Naive thymus-derived CD4-positive, alpha-beta T cell (primary cell): ENCODE measurements around the gene MIEF2. TPM values are rescaled to one million over a fixed set of nuclear protein-coding genes. Genes with fewer than 3 reads are reported as not detected.
A peak's percentile ranks its signal among the peaks of the same experiment; 100 is the strongest.

Experiments
- ATAC-seq: fragments of 150-1000 bp; cut with Tn5 transposase; 2 replicates; pipeline ENCODE4 v1.10.0; 2021; ENCODE audit warnings: mild to moderate bottlenecking, moderate library complexity
- CTCF ChIA-PET: fragments of 350-600 bp; sonication (Branson Sonifier 250); formaldehyde crosslinking; loops from one replicate; lab custom pipeline; 2021; ENCODE audit warnings: antibody characterized with exemption; lab: Charles Lee
- POLR2A ChIA-PET: fragments of 350-600 bp; sonication (Branson Sonifier 250); formaldehyde crosslinking; loops from one replicate; lab custom pipeline; 2021; ENCODE audit warnings: antibody characterized with exemption, inconsistent platforms; lab: Charles Lee
- DNase-seq, 9 donors: peaks; one replicate each; pipeline versions ENCODE4 v3.0.0 to v3.0.0-alpha.2; 2020 to 2022; ENCODE audit warnings: mixed read lengths in 1 of 9
- H3K27ac ChIP-seq: one replicate; pipeline ENCODE4 v1.7.0; 2013; ENCODE audit warnings: mild to moderate bottlenecking, low read depth, low read length, moderate library complexity
- H3K27me3 ChIP-seq, 2 donors: one replicate each; pipeline ENCODE4 v1.7.0; 2013; ENCODE audit warnings: low read length in 2 of 2, mild to moderate bottlenecking in 2 of 2, moderate library complexity in 2 of 2; ENCODE audit not compliant: control insufficient read depth in 2 of 2, insufficient read depth in 2 of 2
- H3K36me3 ChIP-seq, 3 experiments: 1 replicate in 2 of 3; 2 replicates in 1 of 3; pipeline ENCODE4 v1.7.0; 2013; ENCODE audit warnings: low read length in 3 of 3, mild to moderate bottlenecking in 3 of 3, moderate library complexity in 1 of 3; ENCODE audit not compliant: insufficient read depth in 3 of 3, control insufficient read depth in 2 of 3
- H3K4me1 ChIP-seq, 2 donors: one replicate each; pipeline ENCODE4 v1.7.0; 2013; ENCODE audit warnings: low read length in 2 of 2, mild to moderate bottlenecking in 2 of 2, moderate library complexity in 1 of 2; ENCODE audit not compliant: control insufficient read depth in 2 of 2, insufficient read depth in 2 of 2
- H3K4me3 ChIP-seq: 2 replicates; pipeline ENCODE4 v1.7.0; 2013; ENCODE audit warnings: mild to moderate bottlenecking, low read length
- H3K9me3 ChIP-seq, 3 experiments: 1 replicate in 2 of 3; 2 replicates in 1 of 3; pipeline ENCODE4 v1.7.0; 2013; ENCODE audit warnings: low read length in 3 of 3; ENCODE audit not compliant: control insufficient read depth in 2 of 3
- H3K27ac Mint-ChIP-seq, 9 donors: one replicate each; pipeline ENCODE4 v1.8.0; 2020 to 2022; ENCODE audit warnings: mixed read lengths in 9 of 9, mild to moderate bottlenecking in 8 of 9, moderate library complexity in 5 of 9, inconsistent platforms in 2 of 9
- H3K27me3 Mint-ChIP-seq, 5 donors: one replicate each; pipeline ENCODE4 v1.8.0; 2021 to 2022; ENCODE audit warnings: mixed read lengths in 5 of 5, mild to moderate bottlenecking in 1 of 5
- H3K36me3 Mint-ChIP-seq, 5 donors: one replicate each; pipeline ENCODE4 v1.8.0; 2020 to 2022; ENCODE audit warnings: mixed read lengths in 5 of 5, mild to moderate bottlenecking in 3 of 5, inconsistent platforms in 1 of 5
- H3K4me1 Mint-ChIP-seq, 7 donors: one replicate each; pipeline ENCODE4 v1.8.0; 2020 to 2022; ENCODE audit warnings: mixed read lengths in 7 of 7, mild to moderate bottlenecking in 3 of 7, inconsistent platforms in 1 of 7
- H3K4me3 Mint-ChIP-seq, 10 donors: one replicate each; pipeline ENCODE4 v1.8.0; 2020 to 2022; ENCODE audit warnings: mild to moderate bottlenecking in 10 of 10, mixed read lengths in 10 of 10, moderate library complexity in 6 of 10, inconsistent platforms in 2 of 10
- H3K9me3 Mint-ChIP-seq, 11 donors: one replicate each; pipeline ENCODE4 v1.8.0; 2020 to 2022; ENCODE audit warnings: mixed read lengths in 11 of 11, mild to moderate bottlenecking in 4 of 11, inconsistent platforms in 1 of 11, moderate library complexity in 1 of 11
- intact Hi-C, 2 donors: fragments of 100-400 bp; cut with micrococcal nuclease; formaldehyde crosslinking; loops; one replicate each; pipeline ENCODE4 v1.15.1; 2023
- polyA plus RNA-seq, 2 donors: library from polyadenylated mRNA; unstranded; fragments of 300-500 nt; fragmentation: Illumina TruSeq; gene quantifications; one replicate each; pipeline ENCODE4 v1.2.3, GENCODE V29; 2021
- total RNA-seq, 6 experiments: library from RNA in 5 of 6; stranded (reverse) in 5 of 6; gene quantifications; 1 replicate in 5 of 6; 2 replicates in 1 of 6; pipeline ENCODE4 v1.2.3 and lab custom pipeline; 2021 to 2026

Gene MIEF2
- total and polyA plus RNA-seq, 7 experiments from 2014 or later = 6.5 to 22.5 (median 15.1) TPM

GRCh38 chr17:18227635-18228034, 32.8 kb upstream of the MIEF2 start:
- H3K4me3 Mint-ChIP-seq = peak overlapping the region in 5 of 10 donors; percentile 7 to 73 (median 25)
- Histone ChIP-seq H3K4me3 (no peak overlapping the region), H3K27ac (no peak overlapping the region), H3K9me3 (no peaks in the 10 kb centered on the region), H3K36me3 (peaks cover 0 to 9% (median 0%) of the 10 kb centered on the region in 3 experiments), H3K4me1 (peaks cover 7 to 13% of the 10 kb centered on the region in 2 donors), H3K27me3 (no peaks in the 10 kb centered on the region)
- H3K27me3 Mint-ChIP-seq = no peaks in the 10 kb centered on the region
- peaks cover 24 to 30% (median 27%) of the 10 kb centered on the region in 7 donors for H3K4me1 Mint-ChIP-seq
- intact Hi-C loops = no loop called here
- CTCF ChIA-PET = interaction anchor here (0.7 kb wide), 1 partner anchor 36 kb away, joined by 5 read pairs; no protein-coding TSS in a partner anchor
- no peaks in the 10 kb centered on the region for H3K36me3 Mint-ChIP-seq
- H3K9me3 Mint-ChIP-seq = peaks cover 0 to 4% (median 0%) of the 10 kb centered on the region in 11 donors
- peak overlapping the region in 3 of 9 donors; percentile 12 to 48 (median 45) for H3K27ac Mint-ChIP-seq
- POLR2A ChIA-PET = no interaction called here
- DNase-seq (no peak), ATAC-seq (no peak)

- H3K27me3 ChIP-seq = no peaks in the 10 kb centered on the region
- Mint-ChIP-seq H3K27ac (peak overlapping the region in 2 of 9 donors; percentile 45 to 84), H3K9me3 (peaks cover 0 to 4% (median 0%) of the 10 kb centered on the region in 11 donors), H3K36me3 (no peaks in the 10 kb centered on the region), H3K27me3 (no peaks in the 10 kb centered on the region), H3K4me1 (peaks cover 24 to 30% (median 27%) of the 10 kb centered on the region in 7 donors), H3K4me3 (peak overlapping the region in 2 of 10 donors; percentile 26 to 73)
- no peaks in the 10 kb centered on the region for H3K9me3 ChIP-seq
- H3K4me1 ChIP-seq = peaks cover 7 to 13% of the 10 kb centered on the region in 2 donors
- no peak overlapping the region for H3K4me3 ChIP-seq
- POLR2A ChIA-PET = no interaction called here
- peaks cover 0 to 15% (median 0%) of the 10 kb centered on the region in 3 experiments for H3K36me3 ChIP-seq
- CTCF ChIA-PET = no interaction called here
- no peak overlapping the region for H3K27ac ChIP-seq
- DNase-seq (no peak), ATAC-seq (no peak)
- intact Hi-C loops = no loop called here
Observed at GRCh38 chr17:18228176-18228682, 32.2 kb upstream of the MIEF2 start.

DNA sequence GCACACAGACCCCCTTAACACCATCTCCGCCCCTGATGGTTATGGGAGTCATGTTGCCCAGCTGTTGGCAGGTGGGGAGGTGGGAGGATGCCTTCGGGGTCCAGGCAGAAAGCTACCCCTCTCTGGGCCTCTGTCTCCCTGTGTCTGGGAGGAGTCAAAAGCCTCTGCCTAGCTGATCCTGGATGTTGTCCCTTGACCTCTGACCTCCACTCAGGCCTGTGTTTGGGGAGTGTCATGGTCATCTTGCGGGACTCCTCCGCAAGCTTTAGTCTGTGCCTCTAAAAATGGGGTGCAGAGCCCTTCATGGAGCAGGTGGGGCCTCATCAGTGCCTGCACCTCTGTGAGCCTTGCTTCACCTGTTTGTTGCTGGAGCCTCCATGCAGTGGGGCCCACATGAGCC, 31.2 kb upstream of the MIEF2 start:
- peaks cover 24 to 30% (median 27%) of the 10 kb centered on the region in 7 donors for H3K4me1 Mint-ChIP-seq
- H3K27me3 Mint-ChIP-seq = no peaks in the 10 kb centered on the region
- peak overlapping the region in 1 of 9 donors; percentile 41 for H3K27ac Mint-ChIP-seq
- Histone ChIP-seq H3K36me3 (peaks cover 0 to 26% (median 3%) of the 10 kb centered on the region in 3 experiments), H3K27me3 (no peaks in the 10 kb centered on the region), H3K9me3 (no peaks in the 10 kb centered on the region), H3K4me1 (peaks cover 7 to 13% of the 10 kb centered on the region in 2 donors), H3K27ac (no peak overlapping the region), H3K4me3 (no peak overlapping the region)
- POLR2A ChIA-PET = no interaction called here
- H3K36me3 Mint-ChIP-seq = no peaks in the 10 kb centered on the region
- peak overlapping the region in 1 of 10 donors; percentile 41 for H3K4me3 Mint-ChIP-seq
- CTCF ChIA-PET = interaction anchor here (0.6 kb wide), 1 partner anchor 139 kb away, joined by 3 read pairs; no protein-coding TSS in a partner anchor
- peaks cover 0 to 4% (median 0%) of the 10 kb centered on the region in 11 donors for H3K9me3 Mint-ChIP-seq
- intact Hi-C loops = no loop called here
- no peak for DNase-seq
- no peak for ATAC-seq

GRCh38 chr17:18229771-18230170, 30.7 kb upstream of the MIEF2 start:
- ChIA-PET POLR2A (no interaction called here), CTCF (no interaction called here)
- H3K36me3 ChIP-seq = peaks cover 0 to 31% (median 3%) of the 10 kb centered on the region in 3 experiments
- intact Hi-C loops = no loop called here
- H3K9me3 ChIP-seq = no peaks in the 10 kb centered on the region
- no peaks in the 10 kb centered on the region for H3K27me3 Mint-ChIP-seq
- no peak for ATAC-seq
- peaks cover 24 to 30% (median 27%) of the 10 kb centered on the region in 7 donors for H3K4me1 Mint-ChIP-seq
- H3K4me1 ChIP-seq = peaks cover 7 to 13% of the 10 kb centered on the region in 2 donors
- no peak overlapping the region for H3K27ac Mint-ChIP-seq
- no peaks in the 10 kb centered on the region for H3K27me3 ChIP-seq
- no peak overlapping the region for H3K4me3 Mint-ChIP-seq
- H3K36me3 Mint-ChIP-seq = peaks cover 0 to 3% (median 0%) of the 10 kb centered on the region in 5 donors
- H3K4me3 ChIP-seq = no peak overlapping the region
- DNase-seq = no peak
- H3K27ac ChIP-seq = no peak overlapping the region
- H3K9me3 Mint-ChIP-seq = peaks cover 0 to 4% (median 0%) of the 10 kb centered on the region in 11 donors

- H3K4me1 ChIP-seq = peaks cover 4 to 9% of the 10 kb centered on the region in 2 donors
- H3K9me3 Mint-ChIP-seq = peaks cover 0 to 4% (median 0%) of the 10 kb centered on the region in 11 donors
- DNase-seq (no peak), ATAC-seq (no peak)
- no peaks in the 10 kb centered on the region for H3K27me3 Mint-ChIP-seq
- no peaks in the 10 kb centered on the region for H3K9me3 ChIP-seq
- peaks cover 23 to 30% (median 25%) of the 10 kb centered on the region in 7 donors for H3K4me1 Mint-ChIP-seq
- CTCF ChIA-PET = no interaction called here
- H3K27ac Mint-ChIP-seq = no peak overlapping the region
- intact Hi-C loops = no loop called here
- H3K36me3 Mint-ChIP-seq = peaks cover 0 to 5% (median 0%) of the 10 kb centered on the region in 5 donors
- POLR2A ChIA-PET = no interaction called here
- no peaks in the 10 kb centered on the region for H3K27me3 ChIP-seq
- peaks cover 0 to 38% (median 3%) of the 10 kb centered on the region in 3 experiments for H3K36me3 ChIP-seq
- H3K4me3 Mint-ChIP-seq = no peak overlapping the region
- no peak overlapping the region for H3K27ac ChIP-seq
- H3K4me3 ChIP-seq = no peak overlapping the region
Observed at GRCh38 chr17:18230288-18231141, 29.9 kb upstream of the MIEF2 start.

DNA sequence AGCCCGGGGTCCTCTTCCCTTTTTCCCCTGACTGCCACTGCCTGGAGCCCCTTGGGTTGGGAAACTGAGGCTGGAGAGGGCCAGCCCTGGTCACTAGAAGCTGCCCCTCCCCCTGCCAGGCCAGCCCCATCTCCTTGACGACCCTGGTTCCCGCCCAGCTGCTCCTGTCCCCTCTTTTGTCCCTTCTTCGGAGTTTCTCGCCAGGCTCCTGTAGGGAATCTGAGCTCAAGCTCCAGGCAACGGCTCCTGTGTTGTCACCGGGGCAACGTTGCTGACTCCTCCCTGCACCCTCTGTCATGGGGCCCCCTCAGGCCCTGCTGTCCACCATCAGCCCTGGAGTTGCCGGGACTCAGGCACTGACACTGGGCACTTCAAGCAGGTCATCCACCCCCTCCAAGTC, 29.3 kb upstream of the MIEF2 start:
- DNase-seq (no peak), ATAC-seq (no peak)
- Histone ChIP-seq H3K4me1 (peaks cover 2 to 6% of the 10 kb centered on the region in 2 donors), H3K9me3 (no peaks in the 10 kb centered on the region), H3K27me3 (no peaks in the 10 kb centered on the region), H3K4me3 (no peak overlapping the region), H3K36me3 (peaks cover 0 to 45% (median 3%) of the 10 kb centered on the region in 3 experiments), H3K27ac (no peak overlapping the region)
- intact Hi-C loops = no loop called here
- Mint-ChIP-seq H3K27ac (no peak overlapping the region), H3K27me3 (no peaks in the 10 kb centered on the region), H3K4me3 (no peak overlapping the region), H3K9me3 (no peaks in the 10 kb centered on the region), H3K36me3 (peaks cover 0 to 7% (median 0%) of the 10 kb centered on the region in 5 donors), H3K4me1 (peaks cover 21 to 26% (median 23%) of the 10 kb centered on the region in 7 donors)
- ChIA-PET POLR2A (no interaction called here), CTCF (no interaction called here)
